K562 (cell line): Measurements from ENCODE around the gene PIGN. TPM values are rescaled to one million over a fixed set of nuclear protein-coding genes. Genes with fewer than 3 reads are reported as not detected.
"Not testable (repeated sequence)": the region's sequence is repeated elsewhere in the genome, so short reads cannot be mapped to it uniquely, and the experiment has no call there.

ENCODE experiments used
- ATAC-seq: fragments of 200-7000 bp; cut with Tn5 transposase; 3 replicates; pipeline ENCODE4 v1.9.1; 2020; ENCODE audit warnings: moderate library complexity
- BruUV-seq: library from RNA; stranded (reverse); fragments of 400-500 nt; replicated peaks from 2 replicates; lab custom pipeline; 2021; lab: Mats Ljungman, UMichigan
- CTCF ChIA-PET: fragments of 300-600 bp; formaldehyde crosslinking; extraction: SDS; loops from one replicate; lab custom pipeline; 2021; ENCODE audit warnings: low intra/inter-chr PET ratio; lab: Yijun Ruan, JAX
- POLR2A ChIA-PET: fragments of 300-600, 350-650 bp; sonication (Branson Sonifier 250); formaldehyde crosslinking; extraction: SDS; loops from one replicate; lab custom pipeline; 2021; ENCODE audit warnings: antibody characterized with exemption, inconsistent platforms; lab: Yijun Ruan, JAX
- DNase-seq, 4 experiments: peaks; one replicate each; pipeline versions ENCODE4 v3.0.0 to v3.0.0-alpha.2; 2011 to 2018; ENCODE audit warnings: low spot score in 3 of 4, mixed read lengths in 3 of 4; ENCODE audit errors: extremely low read depth in 1 of 4
- FAIRE-seq: peaks from 2 replicates; lab custom pipeline; 2011; peaks lifted over from hg19 to GRCh38; lab: Jason Lieb, UNC
- H2AFZ ChIP-seq: 2 replicates; pipeline ENCODE4 v1.6.0; 2011; ENCODE audit warnings: low read depth, low read length, control low read depth, inconsistent platforms
- H3K27ac ChIP-seq: fragments of 200-600 bp; 3 replicates; pipeline ENCODE4 v1.8.0; 2011; ENCODE audit warnings: low read depth, mild to moderate bottlenecking, control low read depth, inconsistent platforms, low read length, moderate library complexity, mixed read lengths; ENCODE audit errors: extremely low read depth
- H3K27me3 ChIP-seq, 2 experiments: fragments of 300-600 bp in 1 of 2; 2 replicates in 1 of 2; 3 replicates in 1 of 2; pipeline versions ENCODE4 v1.6.0 to v1.8.0; 2011; ENCODE audit warnings: inconsistent platforms in 2 of 2, low read length in 2 of 2, mild to moderate bottlenecking in 1 of 2, mixed read lengths in 1 of 2, moderate library complexity in 1 of 2; ENCODE audit not compliant: control insufficient read depth in 2 of 2, insufficient read depth in 2 of 2
- H3K36me3 ChIP-seq: fragments of 300-600 bp; 3 replicates; pipeline ENCODE4 v1.8.0; 2011; ENCODE audit warnings: mild to moderate bottlenecking, low read length, inconsistent platforms; ENCODE audit not compliant: control insufficient read depth, insufficient read depth
- H3K4me1 ChIP-seq, 2 experiments: fragments of 200-600 bp in 1 of 2; replicated peaks in 1 of 2; 2 replicates in 1 of 2; 3 replicates in 1 of 2; pipeline versions ENCODE4 v1.5.1 to v1.8.0; 2011; ENCODE audit warnings: inconsistent platforms in 2 of 2, low read length in 2 of 2, mild to moderate bottlenecking in 1 of 2, mixed read lengths in 1 of 2, moderate library complexity in 1 of 2; ENCODE audit not compliant: control insufficient read depth in 2 of 2, insufficient read depth in 2 of 2
- H3K4me2 ChIP-seq: 2 replicates; pipeline ENCODE4 v1.6.1; 2011; ENCODE audit warnings: low read length, control low read depth, inconsistent platforms, mixed read lengths; ENCODE audit not compliant: insufficient read depth
- H3K4me3 ChIP-seq: fragments of 200-600 bp; sonication (generic), shearing (Covaris generic); 2 replicates; pipeline ENCODE4 v1.5.1; 2016; ENCODE audit warnings: control low read depth, inconsistent platforms
- H3K79me2 ChIP-seq: fragments of 200-600 bp; 3 replicates; pipeline ENCODE4 v1.8.0; 2011; ENCODE audit warnings: low read length, inconsistent platforms; ENCODE audit not compliant: control insufficient read depth, insufficient read depth
- H3K9ac ChIP-seq, 2 experiments: 2 replicates each; pipeline versions ENCODE4 v1.6.0 to v1.6.1; 2011; ENCODE audit warnings: low read depth in 2 of 2, low read length in 2 of 2, control low read depth in 1 of 2, inconsistent platforms in 1 of 2, mild to moderate bottlenecking in 1 of 2, mixed read lengths in 1 of 2; ENCODE audit not compliant: insufficient read depth in 1 of 2
- H3K9me1 ChIP-seq: one replicate; pipeline ENCODE4 v1.6.0; 2011; ENCODE audit warnings: inconsistent platforms, mild to moderate bottlenecking, low read length, moderate library complexity; ENCODE audit not compliant: control insufficient read depth, insufficient read depth
- H3K9me3 ChIP-seq: replicated peaks from 2 replicates; pipeline ENCODE4 v1.5.1; 2011; ENCODE audit warnings: low read depth, low read length, inconsistent platforms; ENCODE audit not compliant: control insufficient read depth, insufficient read depth
- H4K20me1 ChIP-seq: replicated peaks from 2 replicates; pipeline ENCODE4 v1.6.1; 2011; ENCODE audit warnings: low read length, inconsistent platforms, mixed read lengths; ENCODE audit not compliant: control insufficient read depth, insufficient read depth
- ATF4 ChIP-seq: fragments of 450-650 bp; formaldehyde crosslinking; IDR thresholded peaks from 2 replicates; pipeline ENCODE4 v1.4.0; 2022; ENCODE audit warnings: mild to moderate bottlenecking, moderate library complexity
- MTA3 ChIP-seq: fragments of 450-650 bp; formaldehyde crosslinking; IDR thresholded peaks from 2 replicates; pipeline ENCODE4 v1.6.1; 2017; ENCODE audit warnings: mild to moderate bottlenecking, borderline replicate concordance
- SMARCB1 ChIP-seq: IDR thresholded peaks from 2 replicates; pipeline ENCODE4 v1.6.1; 2011; ENCODE audit warnings: improper control_type of control experiment, low read depth; ENCODE audit not compliant: insufficient read length
- ZNF121 ChIP-seq: sonication (generic); formaldehyde crosslinking; conservative IDR thresholded peaks from 2 replicates; pipeline ENCODE4 v1.8.0; 2022; ENCODE audit warnings: missing genetic modification reagents
- ZNF740 ChIP-seq, 3 experiments: fragments of 200-800 bp in 1 of 3; sonication (Bioruptor generic) in 1 of 3; sonication (generic) in 1 of 3; formaldehyde crosslinking in 1 of 3; IDR thresholded peaks; 2 replicates each; pipeline versions ENCODE4 v1.6.1 to v1.8.0; 2016 to 2022; ENCODE audit warnings: mild to moderate bottlenecking in 2 of 3, missing compliant biosample characterization in 2 of 3, missing genetic modification characterization in 2 of 3, missing genetic modification reagents in 1 of 3
- WGBS: fragments of 100-300 bp; shearing (Covaris generic); methylation state at CpG from one replicate; pipeline ENCODE4 v1.1.6; 2016; ENCODE audit warnings: low coverage, mixed read lengths; ENCODE audit not compliant: insufficient coverage; ENCODE audit errors: missing lambda C conversion rate; 5-methylcytosine and 5-hydroxymethylcytosine counted together
- in situ Hi-C: fragments of 300-500 bp; cut with MboI; formaldehyde crosslinking; loops from 4 replicates; pipeline ENCODE4 v1.15.0; 2018; ENCODE audit warnings: inconsistent platforms, mixed read lengths
- intact Hi-C: fragments of 100-400 bp; cut with micrococcal nuclease; formaldehyde crosslinking; loops from 2 replicates; pipeline ENCODE4 v1.14.2; 2022
- polyA plus RNA-seq, 8 experiments: library from polyadenylated mRNA; depleted of rRNA in 4 of 8; stranded (reverse) in 5 of 8; unstranded in 3 of 8; fragments of >200 nt; fragmentation: Nextera tagmentation in 2 of 8; fragmentation: Illumina TruSeq in 1 of 8; extraction: Ambion mirVana in 2 of 8; extraction: Trizol in 1 of 8; gene quantifications; 2 replicates each; pipeline versions ENCODE4 v1.2.1 to v1.2.3, GENCODE V29; 2011 to 2014; ENCODE audit warnings: inconsistent platforms in 1 of 8, missing spikeins in 1 of 8
- total RNA-seq, 7 experiments: library from RNA; depleted of rRNA in 6 of 7; stranded (reverse); fragments of >200 nt in 6 of 7; fragmentation: Illumina TruSeq in 2 of 7; extraction: Trizol in 2 of 7; gene quantifications; 2 replicates each; pipeline versions ENCODE4 v1.2.1 to v1.2.3, GENCODE V29; 2011 to 2021; ENCODE audit warnings: low replicate concordance in 1 of 7

The PIGN gene
- total and polyA plus RNA-seq, 9 of the 15 experiments (the other 6 are each of a cell fraction or from before 2014, with no cell fraction given): 9.9 to 25.6 (median 17.3) TPM

DNA sequence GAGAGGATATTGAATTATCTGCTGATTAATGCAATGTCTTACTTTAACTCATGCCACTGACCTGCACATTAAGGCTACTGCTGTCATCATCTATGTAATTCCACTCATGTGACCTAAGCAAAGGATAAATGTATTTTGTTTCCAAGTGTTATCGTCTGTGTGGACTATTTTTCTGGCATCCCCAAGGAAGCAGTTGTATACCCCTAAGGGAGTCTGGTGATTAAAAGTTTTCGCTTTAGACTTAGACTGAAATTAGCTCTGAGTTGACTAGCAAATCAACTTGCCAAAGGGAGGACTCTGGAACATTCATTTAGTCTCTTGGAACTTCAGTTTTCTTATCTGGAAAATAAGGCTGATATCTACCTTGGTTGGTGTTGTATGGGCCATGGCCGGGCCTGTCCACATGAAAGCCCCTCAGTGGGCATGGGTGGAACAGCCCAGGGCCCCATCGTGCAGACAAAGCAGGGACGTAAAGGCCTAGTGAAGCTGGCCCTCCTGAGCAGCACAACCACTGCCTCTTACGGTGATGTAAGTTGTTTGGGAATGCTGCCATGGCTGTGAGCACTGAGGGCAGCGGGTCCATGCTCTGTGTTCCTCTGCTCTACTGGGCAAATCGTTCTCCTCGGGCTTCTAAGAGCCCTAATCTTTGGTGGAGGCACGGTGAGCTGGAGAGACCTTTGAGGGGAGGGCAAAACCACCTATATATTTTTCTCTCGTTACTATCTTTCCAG is 149.7 kb downstream of the PIGN start:
- no peak for FAIRE-seq
- H3K9me1 ChIP-seq: no peaks in the 10 kb centered on the region
- H2AFZ ChIP-seq: no peak overlapping the region
- H3K27me3 ChIP-seq: no peaks in the 10 kb centered on the region
- no peak overlapping the region for H3K4me3 ChIP-seq
- H3K4me2 ChIP-seq: no peak overlapping the region
- H3K4me1 ChIP-seq: no peaks in the 10 kb centered on the region
- no peak for ATAC-seq
- H4K20me1 ChIP-seq: no peaks in the 10 kb centered on the region
- no peak overlapping the region for H3K27ac ChIP-seq
- in situ Hi-C loops (no loop called here), intact Hi-C loops (no loop called here)
- no peaks in the 10 kb centered on the region for H3K9me3 ChIP-seq
- POLR2A ChIA-PET: interaction anchor here (1.0 kb wide), 1 partner anchor 12 kb away, joined by 3 read pairs; no protein-coding TSS in a partner anchor
- no peaks in the 10 kb centered on the region for H3K36me3 ChIP-seq
- no TSS peak for BruUV-seq
- WGBS: 10% methylated on average over 11 of the region's 11 CpGs
- no peaks in the 10 kb centered on the region for H3K79me2 ChIP-seq
- H3K9ac ChIP-seq: no peak overlapping the region
- no peak for DNase-seq
- CTCF ChIA-PET: no interaction called here
- TF ChIP-seq ATF4 (CRISPR knock-in tag): no peak
- TF ChIP-seq ZNF740 (CRISPR knock-in tag; IDR thresholded peaks at IDR 0.05): no peak
- no peak for TF ChIP-seq ZNF740 (tag; IDR thresholded peaks at IDR 0.05)
- TF ChIP-seq SMARCB1: no peak
- TF ChIP-seq MTA3: no peak
- TF ChIP-seq ZNF121 (CRISPR knock-in tag): no peak
- TF ChIP-seq, all 486 proteins: peak for 0

DNA sequence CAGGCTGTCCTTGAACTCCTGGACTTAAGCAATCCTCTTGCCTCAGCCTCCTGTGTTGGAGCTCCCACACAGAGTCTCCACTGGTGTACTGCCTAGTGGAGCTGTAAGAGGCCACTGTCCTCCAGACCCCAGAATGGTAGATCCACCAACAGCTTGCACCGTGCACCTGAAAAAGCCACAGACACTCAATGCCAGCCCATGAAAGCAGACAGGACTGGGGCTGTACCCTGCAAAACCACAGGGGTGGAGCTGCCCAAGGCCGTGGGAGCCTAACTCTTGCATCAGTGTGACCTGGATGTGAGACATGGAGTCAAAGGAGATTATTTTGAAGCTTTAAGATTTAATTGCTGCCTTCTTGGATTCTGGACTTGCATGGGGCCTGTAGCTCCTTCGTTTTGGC is 152.6 kb downstream of the PIGN start:
- CTCF ChIA-PET, intact Hi-C loops, FAIRE-seq, H3K9me1 ChIP-seq, H3K4me2 ChIP-seq, H3K4me1 ChIP-seq, H3K36me3 ChIP-seq, H3K27me3 ChIP-seq, H3K9me3 ChIP-seq, BruUV-seq, ATAC-seq, DNase-seq, H3K79me2 ChIP-seq, H3K27ac ChIP-seq, H3K9ac ChIP-seq, H2AFZ ChIP-seq, H4K20me1 ChIP-seq, in situ Hi-C loops, H3K4me3 ChIP-seq: not testable (repeated sequence)
- POLR2A ChIA-PET: interaction anchor here (0.7 kb wide), 1 partner anchor 12 kb away, joined by 3 read pairs; no protein-coding TSS in a partner anchor
- WGBS: 0% methylated on average over 3 of the region's 3 CpGs
